Mesendoderm (in vitro differentiated cells): ENCODE measurements around the gene KCTD18.
A peak's percentile ranks its signal among the peaks of the same experiment; 100 is the strongest.

ENCODE experiments used
- DNase-seq: peaks from one replicate; pipeline ENCODE4 v3.0.0; 2013
- H2AK5ac ChIP-seq: 2 replicates; pipeline ENCODE4 v1.6.1; 2013; ENCODE audit warnings: low read length, inconsistent platforms
- H2BK120ac ChIP-seq: 2 replicates; pipeline ENCODE4 v1.6.1; 2013; ENCODE audit warnings: low read depth, mild to moderate bottlenecking, low read length, moderate library complexity, mixed read lengths
- H2BK15ac ChIP-seq: replicated peaks from 2 replicates; pipeline ENCODE4 v1.6.1; 2013; ENCODE audit warnings: low read depth, mild to moderate bottlenecking, moderate library complexity
- H2BK5ac ChIP-seq: 2 replicates; pipeline ENCODE4 v1.6.1; 2013; ENCODE audit warnings: low read length, inconsistent platforms
- H3K18ac ChIP-seq: 2 replicates; pipeline ENCODE4 v1.6.1; 2013; ENCODE audit warnings: mild to moderate bottlenecking, low read length, mixed read lengths
- H3K23ac ChIP-seq: one replicate; pipeline ENCODE4 v1.6.1; 2013; ENCODE audit warnings: low read length
- H3K27ac ChIP-seq: 2 replicates; pipeline ENCODE4 v1.5.1; 2013; ENCODE audit warnings: low read depth, mild to moderate bottlenecking, inconsistent platforms, low read length, moderate library complexity
- H3K27me3 ChIP-seq: 2 replicates; pipeline ENCODE4 v1.6.1; 2013; ENCODE audit warnings: low read length, control low read depth, mild to moderate bottlenecking, inconsistent platforms; ENCODE audit not compliant: insufficient read depth, poor library complexity
- H3K36me3 ChIP-seq: 2 replicates; pipeline ENCODE4 v1.6.1; 2013; ENCODE audit warnings: low read length, inconsistent platforms; ENCODE audit not compliant: control insufficient read depth, insufficient read depth
- H3K4ac ChIP-seq: one replicate; pipeline ENCODE4 v1.6.1; 2013; ENCODE audit warnings: low read depth, mild to moderate bottlenecking, low read length, moderate library complexity
- H3K4me1 ChIP-seq: 2 replicates; pipeline ENCODE4 v1.6.1; 2013; ENCODE audit warnings: low read depth, low read length, inconsistent platforms; ENCODE audit not compliant: control insufficient read depth
- H3K4me2 ChIP-seq: 2 replicates; pipeline ENCODE4 v1.6.1; 2013; ENCODE audit warnings: low read length
- H3K4me3 ChIP-seq: 2 replicates; pipeline ENCODE4 v1.5.1; 2013; ENCODE audit warnings: mild to moderate bottlenecking, low read length
- H3K56ac ChIP-seq: one replicate; pipeline ENCODE4 v1.6.1; 2013; ENCODE audit warnings: low read length
- H3K79me1 ChIP-seq: 2 replicates; pipeline ENCODE4 v1.6.1; 2013; ENCODE audit warnings: low read length, inconsistent platforms
- H3K79me2 ChIP-seq: 2 replicates; pipeline ENCODE4 v1.6.1; 2013; ENCODE audit warnings: mild to moderate bottlenecking, low read length; ENCODE audit not compliant: control insufficient read depth, insufficient read depth
- H3K9ac ChIP-seq: 2 replicates; pipeline ENCODE4 v1.6.1; 2013; ENCODE audit warnings: low read length, inconsistent platforms
- H4K5ac ChIP-seq: one replicate; pipeline ENCODE4 v1.6.1; 2013; ENCODE audit warnings: low read length
- H4K8ac ChIP-seq: one replicate; pipeline ENCODE4 v1.6.1; 2013; ENCODE audit warnings: low read depth, mild to moderate bottlenecking, control low read depth, low read length, moderate library complexity
- WGBS: extraction: QIAGEN DNeasy Blood & Tissue Kit; methylation state at CpG from one replicate; pipeline ENCODE4 v1.1.7; 2013; ENCODE audit warnings: low lambda C conversion rate, missing lambda C conversion rate; ENCODE audit not compliant: insufficient coverage; ENCODE audit errors: extremely low coverage; 5-methylcytosine and 5-hydroxymethylcytosine counted together

KCTD18 gene

GRCh38 chr2:200483729-200484198 lies 26.1 kb downstream of the KCTD18 start:
- Histone ChIP-seq H2AK5ac (no peak overlapping the region), H3K18ac (no peak overlapping the region), H3K27ac (no peak overlapping the region), H4K5ac (no peak overlapping the region), H2BK15ac (no peak overlapping the region), H2BK120ac (no peak overlapping the region), H2BK5ac (no peak overlapping the region), H3K27me3 (no peaks in the 10 kb centered on the region), H3K79me1 (no peaks in the 10 kb centered on the region), H3K4me1 (no peaks in the 10 kb centered on the region), H3K4ac (no peak overlapping the region), H3K36me3 (no peaks in the 10 kb centered on the region), H3K79me2 (no peaks in the 10 kb centered on the region), H3K4me3 (no peak overlapping the region), H3K4me2 (no peak overlapping the region), H4K8ac (no peak overlapping the region), H3K9ac (no peak overlapping the region), H3K56ac (no peak overlapping the region), H3K23ac (no peak overlapping the region)
- peak; percentile 82 for DNase-seq
- WGBS, result no CpG with 5 or more reads among the region's 4 CpGs

- H2AK5ac ChIP-seq, result no peak overlapping the region
- H3K18ac ChIP-seq, result no peak overlapping the region
- no peak overlapping the region for H4K5ac ChIP-seq
- H2BK15ac ChIP-seq, result no peak overlapping the region
- H3K36me3 ChIP-seq, result peaks cover 3% of the 10 kb centered on the region
- H2BK5ac ChIP-seq, result no peak overlapping the region
- no peak overlapping the region for H3K56ac ChIP-seq
- H4K8ac ChIP-seq, result no peak overlapping the region
- no peak overlapping the region for H3K23ac ChIP-seq
- no peaks in the 10 kb centered on the region for H3K79me1 ChIP-seq
- no peak overlapping the region for H3K4me2 ChIP-seq
- no peak overlapping the region for H3K27ac ChIP-seq
- H3K9ac ChIP-seq, result no peak overlapping the region
- no peak for DNase-seq
- no peaks in the 10 kb centered on the region for H3K79me2 ChIP-seq
- no peaks in the 10 kb centered on the region for H3K27me3 ChIP-seq
- H3K4me3 ChIP-seq, result no peak overlapping the region
- no peak overlapping the region for H2BK120ac ChIP-seq
- no peaks in the 10 kb centered on the region for H3K4me1 ChIP-seq
- no peak overlapping the region for H3K4ac ChIP-seq
Observed at GRCh38 chr2:200482194-200482593, 27.7 kb downstream of the KCTD18 start.

- Histone ChIP-seq H3K18ac (no peak overlapping the region), H3K4me1 (no peaks in the 10 kb centered on the region), H2BK120ac (no peak overlapping the region), H3K27ac (no peak overlapping the region), H3K56ac (no peak overlapping the region), H3K79me1 (peaks cover 1% of the 10 kb centered on the region), H3K4me2 (no peak overlapping the region), H3K4ac (no peak overlapping the region), H3K23ac (no peak overlapping the region), H3K79me2 (no peaks in the 10 kb centered on the region), H2AK5ac (no peak overlapping the region), H2BK5ac (no peak overlapping the region), H4K5ac (no peak overlapping the region), H2BK15ac (no peak overlapping the region), H3K36me3 (peaks cover 7% of the 10 kb centered on the region), H3K9ac (no peak overlapping the region), H4K8ac (no peak overlapping the region), H3K4me3 (no peak overlapping the region), H3K27me3 (no peaks in the 10 kb centered on the region)
- DNase-seq, result no peak
- no CpG with 5 or more reads among the region's 8 CpGs for WGBS
Observed at GRCh38 chr2:200479692-200480265, 30.1 kb downstream of the KCTD18 start.

- Histone ChIP-seq H3K56ac (no peak overlapping the region), H3K18ac (no peak overlapping the region), H2BK5ac (no peak overlapping the region), H4K8ac (no peak overlapping the region), H3K4me3 (no peak overlapping the region), H3K4ac (no peak overlapping the region), H3K79me2 (no peaks in the 10 kb centered on the region), H2BK15ac (no peak overlapping the region), H3K23ac (no peak overlapping the region), H3K27me3 (no peaks in the 10 kb centered on the region), H3K79me1 (peaks cover 1% of the 10 kb centered on the region), H2BK120ac (no peak overlapping the region), H3K27ac (no peak overlapping the region), H3K4me2 (no peak overlapping the region), H3K36me3 (peaks cover 12% of the 10 kb centered on the region), H4K5ac (no peak overlapping the region), H2AK5ac (no peak overlapping the region), H3K9ac (no peak overlapping the region), H3K4me1 (no peaks in the 10 kb centered on the region)
- DNase-seq, result no peak
- WGBS, result no CpG with 5 or more reads among the region's 21 CpGs
Observed at GRCh38 chr2:200477667-200478131, 32.2 kb downstream of the KCTD18 start.

GRCh38 chr2:200476836-200477235 lies 33.0 kb downstream of the KCTD18 start:
- no peak overlapping the region for H4K8ac ChIP-seq
- peaks cover 13% of the 10 kb centered on the region for H3K36me3 ChIP-seq
- WGBS, result no CpG with 5 or more reads among the region's 8 CpGs
- H3K4me2 ChIP-seq, result no peak overlapping the region
- no peak for DNase-seq
- no peak overlapping the region for H2BK5ac ChIP-seq
- no peak overlapping the region for H3K9ac ChIP-seq
- H3K79me1 ChIP-seq, result peaks cover 1% of the 10 kb centered on the region
- H3K18ac ChIP-seq, result no peak overlapping the region
- H2BK120ac ChIP-seq, result no peak overlapping the region
- no peak overlapping the region for H3K27ac ChIP-seq
- H3K4ac ChIP-seq, result no peak overlapping the region
- H2AK5ac ChIP-seq, result no peak overlapping the region
- H4K5ac ChIP-seq, result no peak overlapping the region
- no peaks in the 10 kb centered on the region for H3K27me3 ChIP-seq
- H3K56ac ChIP-seq, result no peak overlapping the region
- no peak overlapping the region for H2BK15ac ChIP-seq
- H3K23ac ChIP-seq, result no peak overlapping the region
- H3K79me2 ChIP-seq, result no peaks in the 10 kb centered on the region
- no peak overlapping the region for H3K4me3 ChIP-seq
- H3K4me1 ChIP-seq, result no peaks in the 10 kb centered on the region

- Histone ChIP-seq H3K23ac (no peak overlapping the region), H2BK5ac (no peak overlapping the region), H3K36me3 (peaks cover 13% of the 10 kb centered on the region), H4K5ac (no peak overlapping the region), H2BK120ac (no peak overlapping the region), H4K8ac (no peak overlapping the region), H3K4me1 (no peaks in the 10 kb centered on the region), H3K27ac (no peak overlapping the region), H3K18ac (no peak overlapping the region), H3K4me3 (no peak overlapping the region), H2BK15ac (no peak overlapping the region), H3K79me2 (no peaks in the 10 kb centered on the region), H3K9ac (no peak overlapping the region), H3K4ac (no peak overlapping the region), H3K4me2 (no peak overlapping the region), H2AK5ac (no peak overlapping the region), H3K27me3 (no peaks in the 10 kb centered on the region), H3K79me1 (peaks cover 1% of the 10 kb centered on the region), H3K56ac (no peak overlapping the region)
- WGBS, result no CpG with 5 or more reads among the region's 4 CpGs
- no peak for DNase-seq
Observed at GRCh38 chr2:200475795-200476194, 34.1 kb downstream of the KCTD18 start.
